Measurements from ENCODE around the gene DHRS7B.
"Not testable (repeated sequence)": the region's sequence is repeated elsewhere in the genome, so short reads cannot be mapped to it uniquely, and the experiment has no call there.

Gene DHRS7B

GRCh38 chr17:21213638-21214014, 86.9 kb downstream of the DHRS7B start:
- DNase-seq, result peak; percentile 16

GRCh38 chr17:21214015-21214776, 87.4 kb downstream of the DHRS7B start, which contains the start of gene TMEM11:
Gene TMEM11 (minus strand): TSS chr17:21214161. CDS start chr17:21214152, 9 bp downstream.
- DNase-seq, result peak; percentile 92

- DNase-seq, result no peak
These were observed 88.2 kb downstream of the DHRS7B start for GRCh38 chr17:21214777-21215541.

GRCh38 chr17:21215935-21216334, 89.2 kb downstream of the DHRS7B start:
- no peak for DNase-seq

GRCh38 chr17:21217346-21217745, 90.6 kb downstream of the DHRS7B start:
- DNase-seq, result no peak

GRCh38 chr17:21218101-21218500, 91.3 kb downstream of the DHRS7B start:
- no peak for DNase-seq

GRCh38 chr17:21218831-21219380, 92.1 kb downstream of the DHRS7B start:
- no peak for DNase-seq

GRCh38 chr17:21223086-21223485, 96.3 kb downstream of the DHRS7B start:
- no peak for DNase-seq

- DNase-seq, result not testable (repeated sequence)
These were observed 100.5 kb downstream of the DHRS7B start for GRCh38 chr17:21227277-21227676.

GRCh38 chr17:21228111-21228510, 101.3 kb downstream of the DHRS7B start:
- DNase-seq, result no peak

- no peak for DNase-seq
These were observed 102.1 kb downstream of the DHRS7B start for GRCh38 chr17:21228845-21229244.

- no peak for DNase-seq
These were observed 104.8 kb downstream of the DHRS7B start for GRCh38 chr17:21231533-21231932.

GRCh38 chr17:21232033-21232749, 105.4 kb downstream of the DHRS7B start:
- DNase-seq, result no peak

GRCh38 chr17:21233581-21234347, 107.0 kb downstream of the DHRS7B start:
- DNase-seq, result no peak

GRCh38 chr17:21235921-21236320, 109.2 kb downstream of the DHRS7B start:
- DNase-seq, result no peak

- DNase-seq, result no peak
These were observed 113.1 kb downstream of the DHRS7B start for GRCh38 chr17:21239680-21240368.

- no peak for DNase-seq
These were observed 113.7 kb downstream of the DHRS7B start for GRCh38 chr17:21240369-21241055.

Measured in NCI-H2171 (cell line).